Measurements from ENCODE around the gene SUSD5. TPM values are rescaled to one million over a fixed set of nuclear protein-coding genes. Genes with fewer than 3 reads are reported as not detected.

The SUSD5 gene
- total RNA-seq, 1 experiment from 2014 or later, result 4.9 TPM

DNA sequence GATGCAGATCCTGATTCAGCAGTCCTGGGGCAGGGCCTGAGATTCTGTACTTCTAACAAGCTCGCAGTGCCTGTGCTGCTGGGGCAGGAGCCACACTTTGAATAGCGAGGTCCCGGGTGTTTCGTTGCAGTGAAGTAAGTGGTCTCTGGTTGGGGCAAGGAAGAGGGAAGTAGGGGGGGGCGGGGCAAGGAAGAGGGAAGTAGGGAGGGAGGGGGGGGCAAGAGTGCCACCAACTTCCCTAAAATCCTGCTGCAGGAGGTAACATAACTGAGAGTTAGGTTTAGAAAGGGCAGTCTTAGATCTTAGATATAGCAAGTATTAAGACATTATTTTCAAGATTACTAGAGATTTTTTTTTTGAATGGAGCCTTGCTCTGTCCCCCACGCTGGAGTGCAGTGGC, 69.3 kb downstream of the SUSD5 start:
- no peak overlapping the region for H2BK120ac ChIP-seq (ENCODE audit: low read depth, low read length, poor library complexity, severe bottlenecking)
- no peak overlapping the region for H2BK15ac ChIP-seq (ENCODE audit: low read depth, low read length)
- H3K79me1 ChIP-seq (ENCODE audit: insufficient read depth, low read depth, low read length, poor library complexity, severe bottlenecking), result no peaks in the 10 kb centered on the region
- H4K20me1 ChIP-seq (ENCODE audit: control insufficient read depth, insufficient read depth, insufficient read length), result no peaks in the 10 kb centered on the region
- H3K79me2 ChIP-seq (ENCODE audit: insufficient read depth, low read length), result no peaks in the 10 kb centered on the region
- no peaks in the 10 kb centered on the region for H3K4me1 ChIP-seq (ENCODE audit: insufficient read depth, low read length)
- no peak overlapping the region for H4K8ac ChIP-seq (replicated peaks; ENCODE audit: insufficient read length, low read depth, low read length)
- H3K27me3 ChIP-seq (ENCODE audit: insufficient read depth, low read length), result no peaks in the 10 kb centered on the region
- no peak overlapping the region for H3K4me2 ChIP-seq (ENCODE audit: insufficient read depth, insufficient read length, low read length)
- H3K4me3 Mint-ChIP-seq, result no peak overlapping the region
- H3K9me3 ChIP-seq (ENCODE audit: control insufficient read depth, low read depth, low read length), result no peaks in the 10 kb centered on the region
- no peak overlapping the region for H2AK5ac ChIP-seq (ENCODE audit: insufficient read length, low read length)
- no peak overlapping the region for H3K4ac ChIP-seq (ENCODE audit: low read depth, low read length)
- no peak for DNase-seq
- peaks cover 2% of the 10 kb centered on the region for H3K27me3 Mint-ChIP-seq (ENCODE audit: low read depth)
- H3K27ac Mint-ChIP-seq, result no peak overlapping the region
- no peak overlapping the region for H3K9ac ChIP-seq (ENCODE audit: extremely low read depth, insufficient read length, low read length)
- H4K5ac ChIP-seq (ENCODE audit: insufficient read length, low read depth, low read length), result no peak overlapping the region
- H3K14ac ChIP-seq (ENCODE audit: insufficient read depth, low read length), result no peak overlapping the region
- no peak overlapping the region for H3K23ac ChIP-seq (ENCODE audit: insufficient read length, low read depth, low read length)
- H3K36me3 Mint-ChIP-seq (ENCODE audit: insufficient read depth in 1 of 3, low read depth in 3 of 3), result peaks cover 0 to 7% (median 6%) of the 10 kb centered on the region in 3 experiments; a peak in 4 of 7 replicates
- H3K18ac ChIP-seq (ENCODE audit: insufficient read length, low read depth, low read length), result no peak overlapping the region
- H2BK20ac ChIP-seq (ENCODE audit: low read depth, low read length, poor library complexity, severe bottlenecking), result no peak overlapping the region
- no peak overlapping the region for H2BK5ac ChIP-seq (ENCODE audit: insufficient read length, low read length)
- H3K4me1 Mint-ChIP-seq, result peaks cover 0 to 2% of the 10 kb centered on the region in 2 experiments; a peak in 3 of 4 replicates
- no peak overlapping the region for H3K56ac ChIP-seq (ENCODE audit: insufficient read length, low read depth, low read length)
- no peaks in the 10 kb centered on the region for H3K9me3 Mint-ChIP-seq
- H3K27ac ChIP-seq (ENCODE audit: insufficient read length, low read depth, low read length), result no peak overlapping the region
- H3K23me2 ChIP-seq (ENCODE audit: insufficient read length, low read depth, low read length, poor library complexity, severe bottlenecking), result no peaks in the 10 kb centered on the region
- TF ChIP-seq, protein P1, sequence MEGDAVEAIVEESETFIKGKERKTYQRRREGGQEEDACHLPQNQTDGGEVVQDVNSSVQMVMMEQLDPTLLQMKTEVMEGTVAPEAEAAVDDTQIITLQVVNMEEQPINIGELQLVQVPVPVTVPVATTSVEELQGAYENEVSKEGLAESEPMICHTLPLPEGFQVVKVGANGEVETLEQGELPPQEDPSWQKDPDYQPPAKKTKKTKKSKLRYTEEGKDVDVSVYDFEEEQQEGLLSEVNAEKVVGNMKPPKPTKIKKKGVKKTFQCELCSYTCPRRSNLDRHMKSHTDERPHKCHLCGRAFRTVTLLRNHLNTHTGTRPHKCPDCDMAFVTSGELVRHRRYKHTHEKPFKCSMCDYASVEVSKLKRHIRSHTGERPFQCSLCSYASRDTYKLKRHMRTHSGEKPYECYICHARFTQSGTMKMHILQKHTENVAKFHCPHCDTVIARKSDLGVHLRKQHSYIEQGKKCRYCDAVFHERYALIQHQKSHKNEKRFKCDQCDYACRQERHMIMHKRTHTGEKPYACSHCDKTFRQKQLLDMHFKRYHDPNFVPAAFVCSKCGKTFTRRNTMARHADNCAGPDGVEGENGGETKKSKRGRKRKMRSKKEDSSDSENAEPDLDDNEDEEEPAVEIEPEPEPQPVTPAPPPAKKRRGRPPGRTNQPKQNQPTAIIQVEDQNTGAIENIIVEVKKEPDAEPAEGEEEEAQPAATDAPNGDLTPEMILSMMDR (conservative IDR thresholded peaks at IDR 0.05), result no peak
- H3T11ph ChIP-seq (ENCODE audit: low read length), result no peak overlapping the region
- no CpG with 5 or more reads among the region's 6 CpGs for WGBS (ENCODE audit: extremely low coverage, insufficient read length, low lambda C conversion rate)
- no peak overlapping the region for H4K91ac ChIP-seq (ENCODE audit: insufficient read length, low read depth, low read length)
- no peak overlapping the region for H2AFZ ChIP-seq (ENCODE audit: low read length)
- H2BK12ac ChIP-seq (ENCODE audit: insufficient read length, low read depth, low read length), result no peak overlapping the region
